Prostate gland (tissue), 2 donors: Measurements from ENCODE around the gene ITSN1. TPM values are rescaled to one million over a fixed set of nuclear protein-coding genes. Genes with fewer than 3 reads are reported as not detected.

Experiments used
- DNase-seq: peaks from one replicate; pipeline ENCODE4 v3.0.0-alpha.2; 2019; ENCODE audit warnings: low spot score
- H3K27ac ChIP-seq, 2 donors: fragments of 200-600 bp; sonication (generic); 2 replicates each; pipeline ENCODE4 v1.5.1; 2017 to 2019
- H3K27me3 ChIP-seq: fragments of 200-600 bp; sonication (generic); replicated peaks from 2 replicates; pipeline ENCODE4 v1.5.1; 2019; ENCODE audit not compliant: insufficient read depth
- H3K36me3 ChIP-seq, 2 donors: fragments of 200-600 bp; sonication (generic); 1 replicate in 1 of 2; 2 replicates in 1 of 2; pipeline versions ENCODE4 v1.5.1 to v1.8.1; 2017 to 2019
- H3K4me1 ChIP-seq: fragments of 200-600 bp; sonication (generic); replicated peaks from 2 replicates; pipeline ENCODE4 v1.5.1; 2019
- H3K4me3 ChIP-seq, 2 donors: fragments of 200-600 bp; sonication (generic); 2 replicates each; pipeline ENCODE4 v1.5.1; 2017 to 2019
- H3K9me3 ChIP-seq: fragments of 200-600 bp; sonication (generic); 2 replicates; pipeline ENCODE4 v1.5.1; 2017
- CTCF ChIP-seq, 4 experiments: fragments of 200-600 bp in 2 of 4; fragments of 450-650 bp in 2 of 4; sonication (generic) in 2 of 4; IDR thresholded peaks; 1 replicate in 3 of 4; 2 replicates in 1 of 4; pipeline ENCODE4 v1.5.1; 2016 to 2019; ENCODE audit warnings: antibody characterized with exemption in 4 of 4, mild to moderate bottlenecking in 2 of 4, moderate library complexity in 2 of 4
- POLR2A ChIP-seq: fragments of 450-650 bp; IDR thresholded peaks from one replicate; pipeline ENCODE4 v1.6.1; 2016; ENCODE audit warnings: antibody characterized with exemption, mild to moderate bottlenecking
- POLR2AphosphoS5 ChIP-seq: sonication (generic); formaldehyde crosslinking; IDR thresholded peaks from one replicate; pipeline ENCODE4 v1.6.1; 2017; ENCODE audit warnings: antibody characterized with exemption
- WGBS: methylation state at CpG from one replicate; pipeline ENCODE4 v1.1.5; 2018; 5-methylcytosine and 5-hydroxymethylcytosine counted together
- intact Hi-C: fragments of 100-400 bp; cut with DNase I; formaldehyde crosslinking; loops from one replicate; pipeline ENCODE4 v1.14.2; 2022
- total RNA-seq, 2 donors: library from RNA; depleted of rRNA; stranded (reverse); fragments of >200 nt; gene quantifications; one replicate each; pipeline ENCODE4 v1.1.0, GENCODE V29; 2016

The ITSN1 gene
- total RNA-seq, 2 donors from 2014 or later = 14.8 to 44.9 TPM

GRCh38 chr21:33813832-33814365 is 171.6 kb downstream of the ITSN1 start:
- intact Hi-C loops = no loop called here
- no peak overlapping the region for H3K27ac ChIP-seq
- no peaks in the 10 kb centered on the region for H3K36me3 ChIP-seq
- H3K9me3 ChIP-seq = no peaks in the 10 kb centered on the region
- H3K4me3 ChIP-seq = no peak overlapping the region
- no peaks in the 10 kb centered on the region for H3K27me3 ChIP-seq
- DNase-seq = no peak
- WGBS = 90% methylated on average over 7 of the region's 7 CpGs
- H3K4me1 ChIP-seq = no peaks in the 10 kb centered on the region
- TF ChIP-seq POLR2A (no peak), POLR2AphosphoS5 (no peak), CTCF (IDR thresholded peaks at IDR 0.05) (no peak)

GRCh38 chr21:33815143-33815707 is 172.9 kb downstream of the ITSN1 start:
- no peaks in the 10 kb centered on the region for H3K27me3 ChIP-seq
- WGBS = 74% methylated on average over 7 of the region's 7 CpGs
- H3K4me1 ChIP-seq = no peaks in the 10 kb centered on the region
- intact Hi-C loops = no loop called here
- H3K27ac ChIP-seq = no peak overlapping the region
- no peaks in the 10 kb centered on the region for H3K9me3 ChIP-seq
- TF ChIP-seq POLR2AphosphoS5 = no peak
- TF ChIP-seq CTCF (IDR thresholded peaks at IDR 0.05) = no peak
- no peak for TF ChIP-seq POLR2A
- DNase-seq = no peak
- no peak overlapping the region for H3K4me3 ChIP-seq
- no peaks in the 10 kb centered on the region for H3K36me3 ChIP-seq

- H3K36me3 ChIP-seq = no peaks in the 10 kb centered on the region
- intact Hi-C loops = no loop called here
- H3K4me3 ChIP-seq = no peak overlapping the region
- no peak for DNase-seq
- no peaks in the 10 kb centered on the region for H3K9me3 ChIP-seq
- no peaks in the 10 kb centered on the region for H3K4me1 ChIP-seq
- H3K27ac ChIP-seq = no peak overlapping the region
- WGBS = 85% methylated on average over 2 of the region's 2 CpGs
- TF ChIP-seq POLR2AphosphoS5 (no peak), POLR2A (no peak), CTCF (IDR thresholded peaks at IDR 0.05) (no peak)
- no peaks in the 10 kb centered on the region for H3K27me3 ChIP-seq
Measured at GRCh38 chr21:33816174-33816573, 173.9 kb downstream of the ITSN1 start.

GRCh38 chr21:33817138-33817537 is 174.8 kb downstream of the ITSN1 start:
- H3K27me3 ChIP-seq = no peaks in the 10 kb centered on the region
- TF ChIP-seq CTCF (IDR thresholded peaks at IDR 0.05) (no peak), POLR2AphosphoS5 (no peak), POLR2A (no peak)
- H3K36me3 ChIP-seq = no peaks in the 10 kb centered on the region
- no peaks in the 10 kb centered on the region for H3K4me1 ChIP-seq
- 86% methylated on average over 7 of the region's 7 CpGs for WGBS
- DNase-seq = no peak
- intact Hi-C loops = no loop called here
- no peaks in the 10 kb centered on the region for H3K9me3 ChIP-seq
- no peak overlapping the region for H3K27ac ChIP-seq
- H3K4me3 ChIP-seq = no peak overlapping the region
